ENCODE measurements around the gene QRICH2. TPM values are rescaled to one million over a fixed set of nuclear protein-coding genes. Genes with fewer than 3 reads are reported as not detected.
"Not testable (repeated sequence)": the region's sequence is repeated elsewhere in the genome, so short reads cannot be mapped to it uniquely, and the experiment has no call there.

Gene QRICH2
- total and polyA plus RNA-seq, 7 donors, result 0.69 to 5.0 (median 2.5) TPM

DNA sequence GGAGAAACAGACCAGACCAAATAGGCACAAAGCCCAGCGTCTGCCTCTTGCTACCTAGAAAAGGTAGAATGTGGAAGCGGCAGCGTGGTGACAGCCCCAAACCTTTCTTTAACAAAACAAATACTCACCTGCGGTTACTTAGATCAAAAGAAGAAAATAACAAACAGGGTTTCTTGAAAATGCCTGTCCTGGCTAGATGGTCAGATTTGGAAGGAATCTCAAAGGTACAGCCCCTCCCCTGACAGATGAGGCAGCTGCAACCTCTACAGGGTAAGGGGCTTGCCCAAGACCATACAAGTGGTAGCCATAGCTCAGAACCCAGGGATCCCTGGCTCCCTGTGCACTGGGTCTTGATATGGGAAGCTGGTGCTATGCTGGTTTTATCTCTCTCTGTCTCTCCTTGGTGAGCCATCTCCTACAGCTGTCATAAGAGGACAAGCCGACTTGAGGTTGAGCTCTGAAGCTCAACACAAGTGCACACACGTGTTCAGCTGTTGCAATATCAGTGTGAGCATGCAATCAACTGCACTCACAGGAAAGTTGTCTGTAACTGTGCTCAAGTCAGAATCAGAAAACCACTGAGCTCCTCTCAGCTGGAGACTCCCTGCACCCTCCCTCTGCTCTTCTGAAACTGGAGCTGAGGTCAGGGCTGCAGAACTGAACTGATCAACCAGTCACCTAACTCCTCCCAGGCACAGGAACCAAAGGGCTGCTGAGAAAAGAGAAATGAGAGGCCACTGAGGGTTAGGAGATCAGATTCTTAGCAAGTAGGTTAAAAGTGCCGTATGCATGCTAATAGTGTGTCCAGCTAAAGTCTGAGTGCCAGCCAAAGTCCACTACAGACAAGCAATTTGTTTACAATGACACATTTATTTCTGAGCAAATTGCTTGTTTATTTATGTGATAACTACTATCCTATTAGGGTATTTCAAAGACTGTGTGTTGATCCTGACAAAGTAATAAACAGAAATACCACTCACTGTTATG lies 61.7 kb downstream of the QRICH2 start:
- peak; percentile 44 for DNase-seq
- whole genome bisulfite sequencing, 2 donors, result 58 to 62% methylated on average over 7 of the region's 7 CpGs
- TF ChIP-seq, protein P1, sequence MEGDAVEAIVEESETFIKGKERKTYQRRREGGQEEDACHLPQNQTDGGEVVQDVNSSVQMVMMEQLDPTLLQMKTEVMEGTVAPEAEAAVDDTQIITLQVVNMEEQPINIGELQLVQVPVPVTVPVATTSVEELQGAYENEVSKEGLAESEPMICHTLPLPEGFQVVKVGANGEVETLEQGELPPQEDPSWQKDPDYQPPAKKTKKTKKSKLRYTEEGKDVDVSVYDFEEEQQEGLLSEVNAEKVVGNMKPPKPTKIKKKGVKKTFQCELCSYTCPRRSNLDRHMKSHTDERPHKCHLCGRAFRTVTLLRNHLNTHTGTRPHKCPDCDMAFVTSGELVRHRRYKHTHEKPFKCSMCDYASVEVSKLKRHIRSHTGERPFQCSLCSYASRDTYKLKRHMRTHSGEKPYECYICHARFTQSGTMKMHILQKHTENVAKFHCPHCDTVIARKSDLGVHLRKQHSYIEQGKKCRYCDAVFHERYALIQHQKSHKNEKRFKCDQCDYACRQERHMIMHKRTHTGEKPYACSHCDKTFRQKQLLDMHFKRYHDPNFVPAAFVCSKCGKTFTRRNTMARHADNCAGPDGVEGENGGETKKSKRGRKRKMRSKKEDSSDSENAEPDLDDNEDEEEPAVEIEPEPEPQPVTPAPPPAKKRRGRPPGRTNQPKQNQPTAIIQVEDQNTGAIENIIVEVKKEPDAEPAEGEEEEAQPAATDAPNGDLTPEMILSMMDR (IDR thresholded peaks at IDR 0.05), result no peak
- TF ChIP-seq POLR2AphosphoS5 (IDR thresholded peaks at IDR 0.05) (no peak), EP300 (IDR thresholded peaks at IDR 0.05) (no peak), POLR2A (IDR thresholded peaks at IDR 0.05) (no peak)
- Histone ChIP-seq H3K9me3 (no peaks in the 10 kb centered on the region), H3K36me3 (no peaks in the 10 kb centered on the region), H3K4me3 (no peak overlapping the region), H3K27ac (no peak overlapping the region), H3K4me1 (peaks cover 0 to 4% (median 2%) of the 10 kb centered on the region in 4 donors), H3K27me3 (peaks cover 0 to 12% (median 12%) of the 10 kb centered on the region in 3 donors)
- intact Hi-C loops (cut with DNase I), result no loop called here

- peaks cover 0 to 15% (median 9%) of the 10 kb centered on the region in 4 donors for H3K4me1 ChIP-seq
- H3K27me3 ChIP-seq, result peaks cover 0 to 12% (median 12%) of the 10 kb centered on the region in 3 donors
- H3K4me3 ChIP-seq; H3K36me3 ChIP-seq; H3K9me3 ChIP-seq; H3K27ac ChIP-seq; intact Hi-C loops (cut with DNase I): not testable (repeated sequence)
- 97 to 98% methylated on average over 8 of the region's 8 CpGs for WGBS, 2 donors
- peak; percentile 10 for DNase-seq
Observed at GRCh38 chr17:76244721-76245120, 63.4 kb downstream of the QRICH2 start.

DNA sequence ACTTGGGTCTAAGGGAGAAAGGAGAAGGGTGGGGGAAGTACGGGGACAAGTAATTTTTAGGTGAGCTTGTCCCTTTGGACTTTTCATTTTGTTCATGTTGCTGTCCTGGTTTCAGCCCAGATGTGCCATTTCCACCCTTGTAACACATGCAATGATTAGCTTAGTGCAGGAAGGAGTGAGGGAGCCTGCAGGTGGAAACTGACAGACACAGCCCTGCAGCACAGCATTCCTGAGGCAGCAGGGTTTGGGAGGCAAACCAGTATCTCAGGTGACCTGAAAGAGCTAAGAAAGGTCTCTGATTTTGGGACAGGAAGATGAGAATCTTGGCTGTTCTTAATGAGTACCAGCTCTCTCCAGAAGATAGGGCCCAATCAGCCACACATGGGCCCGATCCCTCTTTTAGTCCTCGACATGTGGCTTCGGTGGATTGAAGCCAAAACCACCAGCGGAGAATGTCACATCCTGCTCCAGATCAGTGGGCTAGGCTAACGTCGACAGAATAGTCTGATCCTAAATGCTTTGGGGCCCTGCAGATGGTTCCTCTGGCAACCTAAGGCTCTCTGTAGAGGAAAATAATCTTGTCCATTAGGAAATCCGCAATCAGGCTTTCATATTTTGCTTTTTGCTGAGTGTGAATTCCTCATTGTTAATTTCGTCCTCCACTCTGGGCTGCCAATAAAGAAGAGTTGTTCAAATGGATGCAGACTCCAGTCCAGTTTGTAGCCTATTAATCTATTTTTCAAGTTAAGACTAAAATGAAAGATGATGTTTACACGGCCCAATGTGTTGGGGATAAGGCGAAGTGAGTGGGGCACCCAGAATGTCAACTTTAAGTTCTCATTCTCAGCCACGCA lies 64.0 kb downstream of the QRICH2 start:
- Histone ChIP-seq H3K27me3 (peaks cover 0 to 12% (median 12%) of the 10 kb centered on the region in 3 donors), H3K9me3 (no peaks in the 10 kb centered on the region), H3K36me3 (no peaks in the 10 kb centered on the region), H3K27ac (no peak overlapping the region), H3K4me3 (no peak overlapping the region), H3K4me1 (peaks cover 0 to 20% (median 14%) of the 10 kb centered on the region in 4 donors)
- peak; percentile 64 for DNase-seq
- 69 to 87% methylated on average over 12 of the region's 12 CpGs for WGBS, 2 donors
- intact Hi-C loops (cut with DNase I), result no loop called here
- no peak for TF ChIP-seq EP300 (IDR thresholded peaks at IDR 0.05)
- TF ChIP-seq, protein P1 (IDR thresholded peaks at IDR 0.05), result no peak
- TF ChIP-seq POLR2A (IDR thresholded peaks at IDR 0.05), result no peak
- no peak for TF ChIP-seq POLR2AphosphoS5 (IDR thresholded peaks at IDR 0.05)

GRCh38 chr17:76241691-76242255 lies 66.3 kb downstream of the QRICH2 start:
- Histone ChIP-seq H3K4me3 (peak overlapping the region in 2 of 4 donors; percentile 61 to 64), H3K4me1 (peaks cover 0 to 20% (median 14%) of the 10 kb centered on the region in 4 donors), H3K9me3 (no peaks in the 10 kb centered on the region), H3K27me3 (peaks cover 0 to 12% (median 12%) of the 10 kb centered on the region in 3 donors), H3K27ac (no peak overlapping the region), H3K36me3 (no peaks in the 10 kb centered on the region)
- 81 to 89% methylated on average over 15 of the region's 15 CpGs for WGBS, 2 donors
- no peak for TF ChIP-seq POLR2A (IDR thresholded peaks at IDR 0.05)
- no peak for TF ChIP-seq POLR2AphosphoS5 (IDR thresholded peaks at IDR 0.05)
- TF ChIP-seq, protein P1 (IDR thresholded peaks at IDR 0.05), result no peak
- TF ChIP-seq EP300 (IDR thresholded peaks at IDR 0.05), result no peak
- DNase-seq, result peak; percentile 32
- intact Hi-C loops (cut with DNase I), result no loop called here
